HL-60 (cell line): ENCODE results near the gene SELENOO.

Experiments
- DNase-seq, 2 experiments: peaks; one replicate each; pipeline ENCODE4 v3.0.0-alpha.2; 2010 to 2020; ENCODE audit warnings: low read depth in 1 of 2, low spot score in 1 of 2
- H3K27ac ChIP-seq: fragments of 250-450 bp; sonication (Bioruptor Pico); replicated peaks from 2 replicates; pipeline ENCODE4 v1.5.1; 2020; ENCODE audit warnings: mild to moderate bottlenecking, moderate library complexity
- H3K27me3 ChIP-seq: fragments of 250-450 bp; sonication (Bioruptor Pico); 2 replicates; pipeline ENCODE4 v1.5.1; 2021; ENCODE audit warnings: mild to moderate bottlenecking, moderate library complexity; ENCODE audit not compliant: insufficient read depth, poor library complexity, severe bottlenecking
- H3K4me3 ChIP-seq: replicated peaks from 2 replicates; pipeline ENCODE4 v1.5.1; 2011; ENCODE audit warnings: mild to moderate bottlenecking, control low read depth, low read length; ENCODE audit not compliant: insufficient read depth
- GABPA ChIP-seq: IDR thresholded peaks from 2 replicates; pipeline ENCODE4 v1.6.1; 2012; ENCODE audit warnings: low read depth
- POLR2AphosphoS5 ChIP-seq: IDR thresholded peaks from 2 replicates; pipeline ENCODE4 v1.6.1; 2012; ENCODE audit warnings: low read depth
- SPI1 ChIP-seq: IDR thresholded peaks from 2 replicates; pipeline ENCODE4 v1.6.1; 2012; ENCODE audit warnings: low read depth, mild to moderate bottlenecking, borderline replicate concordance
- TF ChIP-seq, protein P1 (sequence below): IDR thresholded peaks from one replicate; pipeline ENCODE4 v1.5.1; 2011; ENCODE audit warnings: low read length, control low read depth, inconsistent platforms; ENCODE audit not compliant: insufficient read depth
- TF ChIP-seq, protein P2 (sequence below): IDR thresholded peaks from 2 replicates; pipeline ENCODE4 v1.6.1; 2012; ENCODE audit warnings: low read depth; ENCODE audit not compliant: insufficient replicate concordance

SELENOO gene

DNA sequence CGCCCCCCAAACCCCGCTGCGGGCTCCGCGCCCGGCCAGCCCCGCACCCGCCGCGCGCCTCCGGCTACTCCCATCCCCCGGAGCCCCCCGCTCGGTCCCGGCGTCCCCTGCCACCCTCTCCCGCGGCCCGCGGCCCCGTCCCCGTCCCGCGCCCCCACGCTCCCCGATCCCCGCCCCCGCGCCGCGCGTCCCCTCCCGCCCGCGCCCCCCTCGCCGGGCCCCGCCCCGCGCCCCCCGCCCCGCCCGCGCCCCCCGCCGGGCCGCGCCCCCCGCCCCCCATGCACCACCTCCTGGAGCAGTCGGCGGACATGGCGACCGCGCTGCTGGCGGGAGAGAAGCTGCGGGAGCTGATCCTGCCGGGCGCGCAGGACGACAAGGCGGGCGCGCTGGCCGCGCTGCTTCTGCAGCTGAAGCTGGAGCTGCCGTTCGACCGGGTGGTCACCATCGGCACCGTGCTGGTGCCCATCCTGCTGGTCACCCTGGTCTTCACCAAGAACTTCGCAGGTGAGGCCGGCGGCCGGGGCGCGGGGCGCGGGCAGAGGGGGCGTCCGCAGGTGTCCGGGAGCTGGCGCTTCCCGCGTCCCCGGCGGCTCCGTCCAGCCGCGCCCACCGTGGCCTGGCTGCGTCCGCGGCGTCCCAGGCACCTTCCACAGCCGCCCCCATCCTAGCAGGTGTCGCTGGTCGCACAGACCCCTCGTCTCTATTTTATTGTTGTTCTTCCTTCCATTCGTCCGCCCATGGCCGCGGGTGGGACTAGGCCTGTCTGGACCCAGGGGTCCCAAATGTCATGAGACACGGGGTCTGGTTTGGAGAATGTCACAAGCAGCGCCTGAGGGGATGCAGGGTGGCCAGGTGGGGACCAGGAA lies 30.1 kb upstream of the SELENOO start, which contains the start of gene PANX2:
PANX2 (plus strand) TSS at position 279 of the 866 bp plus-strand sequence; CDS start at position 279, 0 bp downstream.
- TF ChIP-seq SPI1: no peak
- TF ChIP-seq, protein P1, sequence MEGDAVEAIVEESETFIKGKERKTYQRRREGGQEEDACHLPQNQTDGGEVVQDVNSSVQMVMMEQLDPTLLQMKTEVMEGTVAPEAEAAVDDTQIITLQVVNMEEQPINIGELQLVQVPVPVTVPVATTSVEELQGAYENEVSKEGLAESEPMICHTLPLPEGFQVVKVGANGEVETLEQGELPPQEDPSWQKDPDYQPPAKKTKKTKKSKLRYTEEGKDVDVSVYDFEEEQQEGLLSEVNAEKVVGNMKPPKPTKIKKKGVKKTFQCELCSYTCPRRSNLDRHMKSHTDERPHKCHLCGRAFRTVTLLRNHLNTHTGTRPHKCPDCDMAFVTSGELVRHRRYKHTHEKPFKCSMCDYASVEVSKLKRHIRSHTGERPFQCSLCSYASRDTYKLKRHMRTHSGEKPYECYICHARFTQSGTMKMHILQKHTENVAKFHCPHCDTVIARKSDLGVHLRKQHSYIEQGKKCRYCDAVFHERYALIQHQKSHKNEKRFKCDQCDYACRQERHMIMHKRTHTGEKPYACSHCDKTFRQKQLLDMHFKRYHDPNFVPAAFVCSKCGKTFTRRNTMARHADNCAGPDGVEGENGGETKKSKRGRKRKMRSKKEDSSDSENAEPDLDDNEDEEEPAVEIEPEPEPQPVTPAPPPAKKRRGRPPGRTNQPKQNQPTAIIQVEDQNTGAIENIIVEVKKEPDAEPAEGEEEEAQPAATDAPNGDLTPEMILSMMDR: no peak
- no peak for TF ChIP-seq POLR2AphosphoS5
- TF ChIP-seq, protein P2, sequence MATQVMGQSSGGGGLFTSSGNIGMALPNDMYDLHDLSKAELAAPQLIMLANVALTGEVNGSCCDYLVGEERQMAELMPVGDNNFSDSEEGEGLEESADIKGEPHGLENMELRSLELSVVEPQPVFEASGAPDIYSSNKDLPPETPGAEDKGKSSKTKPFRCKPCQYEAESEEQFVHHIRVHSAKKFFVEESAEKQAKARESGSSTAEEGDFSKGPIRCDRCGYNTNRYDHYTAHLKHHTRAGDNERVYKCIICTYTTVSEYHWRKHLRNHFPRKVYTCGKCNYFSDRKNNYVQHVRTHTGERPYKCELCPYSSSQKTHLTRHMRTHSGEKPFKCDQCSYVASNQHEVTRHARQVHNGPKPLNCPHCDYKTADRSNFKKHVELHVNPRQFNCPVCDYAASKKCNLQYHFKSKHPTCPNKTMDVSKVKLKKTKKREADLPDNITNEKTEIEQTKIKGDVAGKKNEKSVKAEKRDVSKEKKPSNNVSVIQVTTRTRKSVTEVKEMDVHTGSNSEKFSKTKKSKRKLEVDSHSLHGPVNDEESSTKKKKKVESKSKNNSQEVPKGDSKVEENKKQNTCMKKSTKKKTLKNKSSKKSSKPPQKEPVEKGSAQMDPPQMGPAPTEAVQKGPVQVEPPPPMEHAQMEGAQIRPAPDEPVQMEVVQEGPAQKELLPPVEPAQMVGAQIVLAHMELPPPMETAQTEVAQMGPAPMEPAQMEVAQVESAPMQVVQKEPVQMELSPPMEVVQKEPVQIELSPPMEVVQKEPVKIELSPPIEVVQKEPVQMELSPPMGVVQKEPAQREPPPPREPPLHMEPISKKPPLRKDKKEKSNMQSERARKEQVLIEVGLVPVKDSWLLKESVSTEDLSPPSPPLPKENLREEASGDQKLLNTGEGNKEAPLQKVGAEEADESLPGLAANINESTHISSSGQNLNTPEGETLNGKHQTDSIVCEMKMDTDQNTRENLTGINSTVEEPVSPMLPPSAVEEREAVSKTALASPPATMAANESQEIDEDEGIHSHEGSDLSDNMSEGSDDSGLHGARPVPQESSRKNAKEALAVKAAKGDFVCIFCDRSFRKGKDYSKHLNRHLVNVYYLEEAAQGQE: no peak
- no peak for TF ChIP-seq GABPA
- Histone ChIP-seq H3K27me3 (peaks cover 6% of the 10 kb centered on the region), H3K27ac (no peak within 1 kb of the TSS), H3K4me3 (peak within 1 kb of the TSS; percentile 41)
- DNase-seq: no peak

GRCh38 chr22:50171319-50171964 lies 29.4 kb upstream of the SELENOO start:
- no peak for DNase-seq
- TF ChIP-seq, protein P2: no peak
- TF ChIP-seq SPI1: no peak
- TF ChIP-seq, protein P1: no peak
- TF ChIP-seq GABPA: no peak
- no peak for TF ChIP-seq POLR2AphosphoS5
- H3K27me3 ChIP-seq: peaks cover 6% of the 10 kb centered on the region
- no peak overlapping the region for H3K4me3 ChIP-seq
- H3K27ac ChIP-seq: no peak overlapping the region

GRCh38 chr22:50171965-50172421 lies 28.8 kb upstream of the SELENOO start:
- DNase-seq: no peak
- Histone ChIP-seq H3K27me3 (peaks cover 6% of the 10 kb centered on the region), H3K27ac (no peak overlapping the region), H3K4me3 (no peak overlapping the region)
- TF ChIP-seq, protein P2: no peak
- TF ChIP-seq POLR2AphosphoS5: no peak
- no peak for TF ChIP-seq SPI1
- TF ChIP-seq, protein P1: no peak
- no peak for TF ChIP-seq GABPA
